ENCODE results near the gene FGF18. TPM values are rescaled to one million over a fixed set of nuclear protein-coding genes. Genes with fewer than 3 reads are reported as not detected.

FGF18 gene
- total and polyA plus RNA-seq, 9 of the 15 experiments (the other 6 are each of a cell fraction or from before 2014, with no cell fraction given) = 0.05 to 0.18 (median 0.11) TPM; not detected in 6

- TF ChIP-seq ATF2 (CRISPR knock-in tag; IDR thresholded peaks at IDR 0.05) = no peak
- TF ChIP-seq TRIM25 (IDR thresholded peaks at IDR 0.05; ENCODE audit: borderline replicate concordance) = no peak
- no peak for TF ChIP-seq ZNF24 (IDR thresholded peaks at IDR 0.05)
- TF ChIP-seq ARID4B (CRISPR knock-in tag; IDR thresholded peaks at IDR 0.05) = no peak
- TF ChIP-seq NFE2L1 (tag; IDR thresholded peaks at IDR 0.05; ENCODE audit: borderline replicate concordance, low read depth) = no peak
- no peak for TF ChIP-seq MLX (CRISPR knock-in tag; conservative IDR thresholded peaks at IDR 0.05)
- TF ChIP-seq ZBTB5 (IDR thresholded peaks at IDR 0.05) = no peak
- TF ChIP-seq SNAPC5 (CRISPR knock-in tag; IDR thresholded peaks at IDR 0.05) = no peak
- TF ChIP-seq AFF4 (CRISPR knock-in tag; IDR thresholded peaks at IDR 0.05) = no peak
- no peak for TF ChIP-seq FOXO4 (CRISPR knock-in tag; IDR thresholded peaks at IDR 0.05)
These were observed 57.7 kb downstream of the FGF18 start (continued) for GRCh38 chr5:171477101-171477500.
